ENCODE data around the gene UBE3C.
"Not testable (repeated sequence)": the region's sequence is repeated elsewhere in the genome, so short reads cannot be mapped to it uniquely, and the experiment has no call there.

The UBE3C gene

DNA sequence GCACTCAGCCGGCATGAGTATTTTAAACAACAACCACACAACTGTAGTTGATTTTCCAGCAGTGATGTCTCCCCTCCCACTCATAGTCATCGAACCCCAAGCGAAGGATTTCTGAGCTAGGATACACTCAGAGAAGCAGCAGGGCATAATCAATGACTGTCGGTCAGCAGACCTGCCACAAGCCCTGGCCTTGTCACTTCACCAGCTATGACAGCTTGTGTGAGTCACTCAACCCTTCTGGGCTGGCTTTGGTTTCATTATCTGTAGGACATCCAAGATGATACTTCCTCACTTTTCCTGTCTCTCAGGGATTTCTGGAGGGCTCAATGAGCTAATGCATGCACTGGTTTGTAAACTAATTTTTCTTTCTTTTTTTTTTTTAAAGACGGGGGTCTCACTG is 22.0 kb upstream of the UBE3C start:
- no peak overlapping the region for H3K9ac ChIP-seq (ENCODE audit: low read length)
- no peaks in the 10 kb centered on the region for H3K4me1 ChIP-seq (ENCODE audit: control insufficient read depth, low read depth, low read length)
- H3K4me3 ChIP-seq (ENCODE audit: low read length), result no peak overlapping the region
- no peaks in the 10 kb centered on the region for H3K9me3 ChIP-seq (ENCODE audit: control insufficient read depth, low read depth, low read length)
- H3K27ac ChIP-seq (ENCODE audit: low read length), result no peak overlapping the region
- no peaks in the 10 kb centered on the region for H3K27me3 ChIP-seq (ENCODE audit: control insufficient read depth, insufficient read depth, low read length)
- H3K36me3 ChIP-seq (ENCODE audit: control insufficient read depth, low read depth, low read length), result no peaks in the 10 kb centered on the region

DNA sequence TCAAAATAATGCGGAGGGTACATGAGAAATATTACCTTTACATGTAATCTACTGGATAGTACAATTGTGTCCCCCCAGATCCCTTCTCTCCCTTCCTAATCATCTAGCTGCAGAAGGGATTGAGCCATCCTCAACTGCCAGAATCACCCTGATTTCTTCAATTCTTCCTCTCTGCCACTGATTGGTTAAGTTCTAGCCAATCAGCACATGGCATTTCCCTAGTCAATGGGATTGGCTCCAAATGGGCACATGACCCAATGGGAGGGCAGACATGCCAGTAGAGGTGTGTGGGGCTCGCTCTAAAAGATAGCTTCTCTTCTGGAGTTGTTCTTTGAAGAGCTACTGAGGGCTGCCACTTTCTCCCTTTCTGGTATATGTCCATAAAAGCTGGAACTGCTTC is 20.9 kb upstream of the UBE3C start:
- H3K4me1 ChIP-seq (ENCODE audit: control insufficient read depth, low read depth, low read length), result no peaks in the 10 kb centered on the region
- no peak overlapping the region for H3K4me3 ChIP-seq (ENCODE audit: low read length)
- no peak overlapping the region for H3K9ac ChIP-seq (ENCODE audit: low read length)
- H3K27ac ChIP-seq (ENCODE audit: low read length), result no peak overlapping the region
- no peaks in the 10 kb centered on the region for H3K36me3 ChIP-seq (ENCODE audit: control insufficient read depth, low read depth, low read length)
- H3K9me3 ChIP-seq (ENCODE audit: control insufficient read depth, low read depth, low read length), result no peaks in the 10 kb centered on the region
- H3K27me3 ChIP-seq (ENCODE audit: control insufficient read depth, insufficient read depth, low read length), result no peaks in the 10 kb centered on the region

DNA sequence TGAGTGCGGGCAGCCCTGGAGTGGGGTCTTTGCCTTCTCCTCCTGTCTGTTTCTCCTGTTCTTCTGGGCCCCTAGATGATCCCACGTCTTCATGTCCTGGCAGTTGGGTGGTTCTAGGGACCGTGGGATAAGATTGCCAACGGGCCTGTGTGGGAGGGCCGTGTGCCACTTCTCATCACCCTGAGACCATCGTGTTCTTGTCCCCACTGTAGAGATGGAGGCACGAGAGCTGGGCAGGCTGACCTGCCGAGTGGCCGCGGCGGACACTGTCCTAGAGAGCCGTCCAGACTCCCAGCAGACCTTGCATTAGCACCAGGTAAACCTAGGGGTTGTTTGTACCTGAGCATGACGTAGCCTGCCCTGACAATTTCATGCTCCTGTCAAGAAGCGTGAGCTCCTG is 18.5 kb upstream of the UBE3C start:
- no peaks in the 10 kb centered on the region for H3K36me3 ChIP-seq (ENCODE audit: control insufficient read depth, low read depth, low read length)
- no peak overlapping the region for H3K27ac ChIP-seq (ENCODE audit: low read length)
- H3K4me1 ChIP-seq (ENCODE audit: control insufficient read depth, low read depth, low read length), result no peaks in the 10 kb centered on the region
- no peaks in the 10 kb centered on the region for H3K9me3 ChIP-seq (ENCODE audit: control insufficient read depth, low read depth, low read length)
- H3K27me3 ChIP-seq (ENCODE audit: control insufficient read depth, insufficient read depth, low read length), result no peaks in the 10 kb centered on the region
- H3K4me3 ChIP-seq (ENCODE audit: low read length), result no peak overlapping the region
- H3K9ac ChIP-seq (ENCODE audit: low read length), result no peak overlapping the region

DNA sequence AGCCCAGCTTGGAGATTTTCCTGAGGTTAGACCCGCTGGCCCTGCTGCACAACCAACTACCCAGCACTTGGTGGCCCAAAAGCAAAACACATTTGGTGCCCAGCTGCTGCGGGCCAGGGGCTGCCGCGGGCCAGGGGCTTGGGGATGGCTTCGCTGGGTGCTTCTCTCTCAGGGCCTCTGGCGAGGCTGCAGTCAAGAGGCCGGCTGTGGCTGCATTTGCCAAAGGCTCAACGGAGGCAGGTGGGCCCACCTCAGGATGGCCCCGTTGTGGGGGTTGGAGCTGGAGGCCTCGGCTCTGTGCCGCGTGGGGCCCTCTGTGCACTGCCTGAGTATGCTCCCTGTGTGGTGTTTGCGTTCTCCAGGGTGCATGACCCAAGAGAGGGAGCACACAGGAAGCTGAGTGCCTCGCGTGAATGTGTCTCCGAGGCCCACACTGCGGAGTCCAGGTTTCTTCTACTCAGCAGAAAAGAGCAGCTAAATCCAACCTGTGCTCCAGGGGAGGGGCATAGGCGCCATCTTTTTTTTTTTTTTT is 17.5 kb upstream of the UBE3C start:
- no peak overlapping the region for H3K27ac ChIP-seq (ENCODE audit: low read length)
- H3K9ac ChIP-seq (ENCODE audit: low read length), result no peak overlapping the region
- H3K27me3 ChIP-seq (ENCODE audit: control insufficient read depth, insufficient read depth, low read length), result no peaks in the 10 kb centered on the region

DNA sequence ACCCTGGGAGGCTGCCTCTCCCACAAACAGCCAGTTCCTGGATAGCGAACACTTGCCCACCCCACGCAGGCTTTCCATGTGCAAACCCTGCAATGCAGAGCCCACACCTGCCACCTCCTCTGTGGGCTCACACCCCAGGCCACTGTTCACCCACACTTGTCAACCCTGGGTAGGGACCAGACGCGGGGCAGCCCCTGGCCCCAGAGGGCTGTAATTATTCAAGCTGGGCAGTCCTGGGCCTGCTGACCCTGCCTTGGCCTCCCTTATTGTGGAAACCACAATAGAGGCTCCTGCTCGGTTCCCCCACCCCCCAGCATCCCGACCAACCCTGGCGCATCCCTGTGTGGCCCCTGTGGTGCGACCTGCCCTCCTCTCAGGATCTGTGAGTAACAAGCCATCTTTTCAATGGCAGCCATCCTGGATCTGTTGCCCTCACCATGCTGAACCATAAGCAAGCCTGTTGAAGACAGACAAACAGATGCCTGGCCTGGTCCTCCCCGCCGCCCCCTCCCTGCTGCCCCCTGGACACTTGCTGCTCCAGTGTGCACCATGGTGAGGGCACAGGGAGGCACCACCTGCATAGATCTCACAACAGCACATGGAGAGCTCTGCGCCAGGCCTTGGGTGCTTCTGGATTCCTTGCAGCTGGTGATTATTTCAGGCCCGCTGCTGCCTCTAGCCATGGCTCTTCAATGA is 15.8 kb upstream of the UBE3C start:
- Histone ChIP-seq H3K9ac (ENCODE audit: low read length) (no peak overlapping the region), H3K27me3 (ENCODE audit: control insufficient read depth, insufficient read depth, low read length) (no peaks in the 10 kb centered on the region), H3K9me3 (ENCODE audit: control insufficient read depth, low read depth, low read length) (no peaks in the 10 kb centered on the region), H3K4me1 (ENCODE audit: control insufficient read depth, low read depth, low read length) (no peaks in the 10 kb centered on the region), H3K4me3 (ENCODE audit: low read length) (no peak overlapping the region), H3K27ac (ENCODE audit: low read length) (no peak overlapping the region), H3K36me3 (ENCODE audit: control insufficient read depth, low read depth, low read length) (no peaks in the 10 kb centered on the region)

More for the DNA sequence above, 17.5 kb upstream of the UBE3C start:
- Histone ChIP-seq H3K36me3 (ENCODE audit: control insufficient read depth, low read depth, low read length) (no peaks in the 10 kb centered on the region), H3K9me3 (ENCODE audit: control insufficient read depth, low read depth, low read length) (no peaks in the 10 kb centered on the region), H3K4me1 (ENCODE audit: control insufficient read depth, low read depth, low read length) (no peaks in the 10 kb centered on the region), H3K4me3 (ENCODE audit: low read length) (no peak overlapping the region)

DNA sequence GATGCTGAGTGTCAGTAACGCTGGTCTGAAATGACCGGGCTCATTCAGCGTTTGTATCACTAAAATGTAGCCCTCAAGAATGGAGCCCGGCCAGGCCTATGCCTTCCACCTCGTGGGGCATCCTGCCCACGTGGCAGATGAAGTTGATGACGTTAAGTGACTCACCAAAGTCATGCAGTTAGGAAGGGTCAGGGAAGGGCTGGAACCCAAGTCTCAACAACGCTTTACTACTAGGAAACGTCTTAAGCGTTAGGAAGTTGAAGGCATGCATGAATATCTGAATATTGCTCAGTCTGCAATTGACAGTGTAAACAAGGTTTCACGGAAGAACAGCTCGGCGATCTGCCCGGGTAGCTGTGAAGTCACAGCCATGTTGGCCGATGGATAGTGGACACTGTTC is 14.0 kb upstream of the UBE3C start:
- no peaks in the 10 kb centered on the region for H3K27me3 ChIP-seq (ENCODE audit: control insufficient read depth, insufficient read depth, low read length)
- H3K9ac ChIP-seq (ENCODE audit: low read length), result no peak overlapping the region

DNA sequence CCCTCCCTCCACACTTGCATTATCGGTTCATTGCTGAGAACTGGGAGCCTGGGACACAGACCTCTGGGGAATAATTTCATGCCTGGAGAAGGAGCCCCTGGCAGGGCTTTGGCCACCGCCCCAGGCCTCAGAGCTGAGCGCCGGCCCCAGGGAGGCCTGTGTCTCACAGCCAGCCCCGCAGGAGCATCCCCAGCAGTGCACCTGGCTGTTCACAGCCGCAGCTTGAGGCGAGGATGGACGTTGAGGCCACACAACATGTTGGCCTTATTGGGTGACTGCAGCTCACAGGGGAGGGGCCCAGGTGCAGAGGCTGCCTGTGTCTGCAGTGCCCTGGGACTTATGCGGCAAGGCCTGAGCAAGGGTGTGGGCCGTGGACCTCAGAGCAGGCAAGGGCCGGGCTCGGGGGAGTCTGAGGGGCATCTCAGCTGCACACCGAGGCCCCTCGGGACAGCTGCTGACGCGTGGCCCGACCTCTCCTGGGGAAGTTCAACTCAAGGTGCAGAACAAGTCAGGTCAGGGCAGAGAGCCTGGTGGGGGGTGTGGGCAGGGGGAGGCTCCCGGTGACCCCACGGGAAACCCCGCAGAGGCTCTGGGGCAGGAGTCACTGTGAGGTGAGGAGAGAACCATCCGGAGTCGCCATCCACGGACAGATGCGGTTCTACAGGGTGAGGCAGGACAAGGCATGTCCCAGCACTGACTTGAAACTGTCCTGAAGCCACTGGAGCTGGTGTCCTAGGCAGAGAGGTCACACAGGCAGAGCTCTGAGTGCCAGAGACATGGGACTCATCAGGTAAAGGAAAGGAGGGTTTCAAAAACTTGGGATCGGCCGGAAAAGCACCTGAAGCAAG is 13.1 kb upstream of the UBE3C start:
- Histone ChIP-seq H3K9ac (ENCODE audit: low read length) (no peak overlapping the region), H3K9me3 (ENCODE audit: control insufficient read depth, low read depth, low read length) (no peaks in the 10 kb centered on the region), H3K4me1 (ENCODE audit: control insufficient read depth, low read depth, low read length) (no peaks in the 10 kb centered on the region), H3K36me3 (ENCODE audit: control insufficient read depth, low read depth, low read length) (no peaks in the 10 kb centered on the region), H3K27me3 (ENCODE audit: control insufficient read depth, insufficient read depth, low read length) (no peaks in the 10 kb centered on the region), H3K27ac (ENCODE audit: low read length) (no peak overlapping the region), H3K4me3 (ENCODE audit: low read length) (no peak overlapping the region)

More for the DNA sequence above, 14.0 kb upstream of the UBE3C start:
- Histone ChIP-seq H3K27ac (ENCODE audit: low read length) (no peak overlapping the region), H3K36me3 (ENCODE audit: control insufficient read depth, low read depth, low read length) (no peaks in the 10 kb centered on the region), H3K4me3 (ENCODE audit: low read length) (no peak overlapping the region), H3K9me3 (ENCODE audit: control insufficient read depth, low read depth, low read length) (no peaks in the 10 kb centered on the region), H3K4me1 (ENCODE audit: control insufficient read depth, low read depth, low read length) (no peaks in the 10 kb centered on the region)

DNA sequence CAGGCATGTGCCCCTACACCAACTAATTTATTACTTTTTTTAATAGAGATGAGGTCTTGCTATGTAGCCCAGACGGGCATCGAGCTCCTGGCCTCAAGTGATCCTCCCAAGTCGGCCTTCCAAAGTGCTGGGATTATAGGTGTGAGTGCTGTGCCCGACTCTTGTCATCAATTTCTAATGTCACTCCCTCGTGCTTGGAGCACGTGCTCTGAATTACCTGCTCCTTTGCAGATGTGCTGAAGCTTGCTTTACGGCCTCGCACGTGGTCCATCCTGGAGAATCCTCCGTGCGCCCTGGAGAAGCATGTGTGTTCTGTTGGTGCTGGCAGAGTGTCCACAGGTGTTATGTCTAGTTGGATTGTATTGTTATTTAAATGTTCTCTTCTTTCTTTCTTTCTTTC is 11.8 kb upstream of the UBE3C start:
- Histone ChIP-seq H3K4me3 (ENCODE audit: low read length) (no peak overlapping the region), H3K36me3 (ENCODE audit: control insufficient read depth, low read depth, low read length) (no peaks in the 10 kb centered on the region), H3K9ac (ENCODE audit: low read length) (no peak overlapping the region), H3K4me1 (ENCODE audit: control insufficient read depth, low read depth, low read length) (no peaks in the 10 kb centered on the region), H3K9me3 (ENCODE audit: control insufficient read depth, low read depth, low read length) (no peaks in the 10 kb centered on the region), H3K27ac (ENCODE audit: low read length) (no peak overlapping the region), H3K27me3 (ENCODE audit: control insufficient read depth, insufficient read depth, low read length) (no peaks in the 10 kb centered on the region)

DNA sequence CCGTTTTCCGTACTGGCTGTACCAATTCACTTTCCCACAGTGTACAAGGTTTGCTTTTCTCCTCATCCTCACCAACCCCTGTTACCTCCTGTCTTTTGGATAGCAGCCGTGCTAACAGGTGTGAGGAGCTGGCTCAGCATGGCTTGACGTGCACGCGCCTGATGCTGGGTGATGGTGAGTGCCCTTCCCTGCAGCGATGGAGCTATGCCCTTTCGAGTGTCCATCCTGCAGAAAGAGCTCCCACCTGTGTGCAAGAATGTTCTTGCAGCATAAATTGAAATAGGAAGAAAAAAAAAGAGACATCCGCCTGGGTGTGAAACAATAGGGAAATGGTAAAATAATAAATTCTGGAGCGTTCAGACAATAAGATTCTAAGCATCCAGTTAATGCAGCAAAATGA is 9.5 kb upstream of the UBE3C start:
- Histone ChIP-seq H3K4me3 (ENCODE audit: low read length) (no peak overlapping the region), H3K9ac (ENCODE audit: low read length) (no peak overlapping the region), H3K36me3 (ENCODE audit: control insufficient read depth, low read depth, low read length) (no peaks in the 10 kb centered on the region), H3K4me1 (ENCODE audit: control insufficient read depth, low read depth, low read length) (no peaks in the 10 kb centered on the region), H3K9me3 (ENCODE audit: control insufficient read depth, low read depth, low read length) (no peaks in the 10 kb centered on the region), H3K27me3 (ENCODE audit: control insufficient read depth, insufficient read depth, low read length) (no peaks in the 10 kb centered on the region), H3K27ac (ENCODE audit: low read length) (no peak overlapping the region)

DNA sequence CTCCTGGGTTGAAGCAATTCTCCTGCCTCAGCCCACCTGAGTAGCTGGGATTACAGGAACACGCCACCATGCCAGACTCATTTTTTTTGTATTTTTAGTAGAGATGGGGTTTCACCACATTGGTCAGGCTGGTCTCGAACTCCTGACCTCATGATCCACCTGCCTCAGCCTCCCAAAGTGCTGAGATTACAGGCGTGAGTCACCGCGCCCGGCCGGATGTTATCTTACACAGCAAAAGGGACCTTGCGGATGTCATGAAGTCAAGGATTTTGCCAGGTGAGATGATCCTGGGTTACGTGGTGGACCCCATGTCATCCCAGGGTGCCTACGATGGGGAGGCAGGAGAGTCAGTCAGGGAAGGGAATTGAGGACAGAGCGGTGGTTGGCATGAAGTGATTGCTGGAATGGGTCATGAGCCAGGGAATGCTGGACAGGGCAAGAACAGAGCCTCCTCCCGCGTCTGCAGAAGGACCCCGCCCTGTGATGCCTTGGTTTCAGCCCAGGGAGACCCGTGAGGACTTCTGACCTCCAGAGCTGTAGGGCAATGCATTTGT is 8.7 kb upstream of the UBE3C start:
- Histone ChIP-seq H3K36me3 (ENCODE audit: control insufficient read depth, low read depth, low read length) (no peaks in the 10 kb centered on the region), H3K9ac (ENCODE audit: low read length) (no peak overlapping the region), H3K27ac (ENCODE audit: low read length) (no peak overlapping the region), H3K27me3 (ENCODE audit: control insufficient read depth, insufficient read depth, low read length) (no peaks in the 10 kb centered on the region), H3K4me3 (ENCODE audit: low read length) (no peak overlapping the region), H3K4me1 (ENCODE audit: control insufficient read depth, low read depth, low read length) (no peaks in the 10 kb centered on the region), H3K9me3 (ENCODE audit: control insufficient read depth, low read depth, low read length) (no peaks in the 10 kb centered on the region)

DNA sequence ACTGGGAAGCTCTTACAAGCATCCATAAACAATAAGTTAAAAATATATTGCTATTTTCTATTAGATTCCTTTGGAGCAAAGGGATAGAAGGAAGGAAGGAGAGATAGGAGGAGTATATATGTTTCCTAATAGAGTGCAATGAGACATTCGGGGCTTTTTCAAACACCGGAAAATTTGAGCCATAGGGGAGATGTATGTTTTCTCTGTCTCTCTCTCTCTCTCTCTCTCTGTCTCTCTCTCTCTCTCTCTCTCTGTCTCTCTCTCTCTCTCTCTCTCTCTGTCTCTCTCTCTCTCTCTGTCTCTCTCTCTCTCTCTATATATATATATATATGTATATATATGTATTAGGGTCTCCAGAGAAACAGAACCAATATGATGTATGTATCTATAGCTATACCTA is 7.9 kb upstream of the UBE3C start:
- H3K4me3 ChIP-seq (ENCODE audit: low read length); H3K27ac ChIP-seq (ENCODE audit: low read length); H3K4me1 ChIP-seq (ENCODE audit: control insufficient read depth, low read depth, low read length); H3K27me3 ChIP-seq (ENCODE audit: control insufficient read depth, insufficient read depth, low read length); H3K9me3 ChIP-seq (ENCODE audit: control insufficient read depth, low read depth, low read length); H3K9ac ChIP-seq (ENCODE audit: low read length); H3K36me3 ChIP-seq (ENCODE audit: control insufficient read depth, low read depth, low read length): not testable (repeated sequence)

All from iPS-18a (cell line).